Stimulated activated naive CD8-positive, alpha-beta T cell treated with anti-CD3 and anti-CD28 coated beads, Interleukin-15, Interleukin-2, amounts not matched to agents 100 U/mL and 50 U/mL, for 24 hours (primary cell): ENCODE data around the gene FKRP.
"Not testable (repeated sequence)": the region's sequence is repeated elsewhere in the genome, so short reads cannot be mapped to it uniquely, and the experiment has no call there.

Experiments used
- ATAC-seq: fragments of 150-1000 bp; cut with Tn5 transposase; one replicate; pipeline ENCODE4 v1.10.0; 2021
- DNase-seq: peaks from one replicate; pipeline ENCODE4 v3.0.0; 2021

The FKRP gene, protein sequence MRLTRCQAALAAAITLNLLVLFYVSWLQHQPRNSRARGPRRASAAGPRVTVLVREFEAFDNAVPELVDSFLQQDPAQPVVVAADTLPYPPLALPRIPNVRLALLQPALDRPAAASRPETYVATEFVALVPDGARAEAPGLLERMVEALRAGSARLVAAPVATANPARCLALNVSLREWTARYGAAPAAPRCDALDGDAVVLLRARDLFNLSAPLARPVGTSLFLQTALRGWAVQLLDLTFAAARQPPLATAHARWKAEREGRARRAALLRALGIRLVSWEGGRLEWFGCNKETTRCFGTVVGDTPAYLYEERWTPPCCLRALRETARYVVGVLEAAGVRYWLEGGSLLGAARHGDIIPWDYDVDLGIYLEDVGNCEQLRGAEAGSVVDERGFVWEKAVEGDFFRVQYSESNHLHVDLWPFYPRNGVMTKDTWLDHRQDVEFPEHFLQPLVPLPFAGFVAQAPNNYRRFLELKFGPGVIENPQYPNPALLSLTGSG

DNA sequence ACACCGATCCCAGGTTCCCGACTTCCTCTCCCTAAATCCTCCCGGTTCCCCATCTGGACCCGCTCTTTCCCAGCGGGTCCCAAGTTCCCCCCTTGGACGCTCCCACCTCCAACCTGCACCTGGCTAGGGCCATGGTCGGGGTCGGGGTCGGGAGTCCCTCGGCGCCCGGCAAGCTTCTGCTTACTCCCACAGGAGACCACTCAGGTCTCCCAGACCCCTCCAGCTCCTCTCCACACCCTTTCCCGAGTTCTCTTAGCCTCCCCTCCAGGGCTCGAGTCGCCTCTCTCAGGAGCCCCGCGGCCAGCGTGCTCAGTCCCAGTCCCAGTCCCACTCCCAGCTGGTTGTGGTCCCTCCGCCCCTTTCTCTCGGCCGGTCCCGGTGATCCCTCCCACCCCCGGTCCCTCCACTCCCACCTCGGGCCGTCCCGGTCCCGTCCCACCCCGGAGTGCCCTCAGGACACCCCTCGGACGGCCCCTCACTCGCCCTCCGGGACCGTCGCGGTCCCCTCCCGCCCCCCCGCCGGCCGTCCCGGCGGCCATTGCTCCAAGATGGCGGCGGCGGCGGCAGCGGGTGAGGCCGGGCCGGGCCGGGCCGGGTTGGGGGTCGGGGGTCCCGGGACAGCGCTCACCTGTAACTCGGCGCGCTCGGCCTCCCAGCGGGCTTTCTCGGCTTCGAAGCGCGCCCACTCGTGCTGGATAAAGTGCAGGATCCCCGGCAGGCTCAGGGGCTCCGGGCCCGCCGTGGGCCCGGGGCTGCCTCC lies at the start of gene FKRP:
Gene FKRP (plus strand): TSS at position 537 of the 760 bp plus-strand sequence. CDS start 9,394 bp downstream, outside the sequence.
- peak; percentile 55 for ATAC-seq
- peak; percentile 57 for DNase-seq

DNA sequence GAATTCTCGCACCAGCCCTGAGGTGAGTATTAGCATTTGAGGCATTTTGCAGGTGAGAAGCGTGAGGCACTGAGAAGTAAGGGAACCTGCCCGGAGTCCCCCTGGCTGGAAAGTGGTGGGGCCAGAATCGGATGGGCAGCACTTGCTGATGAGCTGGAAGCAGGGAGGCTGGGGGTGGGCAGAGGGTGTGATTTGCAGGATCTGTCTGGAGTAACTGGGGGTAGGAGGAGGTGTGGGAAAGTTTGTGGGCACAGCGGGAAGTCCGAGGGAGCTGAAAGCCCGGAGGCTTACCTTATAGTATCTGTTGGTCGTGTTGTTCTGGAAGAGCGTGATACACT lies 49.0 kb upstream of the FKRP start:
- DNase-seq (no peak), ATAC-seq (no peak)

DNA sequence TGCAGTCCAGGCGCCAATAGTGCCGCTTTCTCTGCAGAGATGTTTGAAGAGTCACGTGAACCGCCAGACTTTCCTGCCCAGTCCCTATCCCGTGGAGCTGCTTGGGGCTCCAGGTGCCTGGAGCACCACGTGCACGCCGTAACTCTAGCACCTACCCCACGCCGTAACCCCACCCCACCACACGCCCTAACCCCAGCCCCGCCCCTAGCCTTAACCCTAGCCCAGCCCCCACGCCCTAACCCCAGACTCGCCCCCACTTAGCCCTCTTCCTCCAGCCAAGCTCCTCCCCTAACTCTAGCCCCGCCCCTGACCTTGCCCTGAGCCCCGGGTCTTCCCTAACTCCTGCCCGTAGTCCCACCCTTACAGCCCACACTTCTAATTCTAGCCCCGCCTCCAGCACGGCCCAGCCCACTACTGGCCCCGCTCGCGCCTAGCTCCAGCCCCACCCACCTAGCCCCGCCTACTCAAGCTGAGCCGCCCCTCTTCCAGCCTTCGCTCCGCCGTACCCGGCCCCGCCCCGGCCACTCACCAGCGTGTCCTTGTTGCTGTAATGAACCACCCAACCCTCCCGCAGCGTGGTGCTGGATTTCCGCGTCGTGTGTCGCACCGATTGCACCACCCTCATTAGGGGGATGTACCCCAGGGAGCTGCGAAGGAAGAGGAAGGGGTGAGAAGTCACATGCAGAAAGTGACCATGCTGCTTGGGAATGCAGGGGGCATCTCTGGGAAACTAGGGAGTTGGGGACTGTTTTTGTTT lies 48.5 kb upstream of the FKRP start:
- ATAC-seq = peak; percentile 68
- DNase-seq = peak; percentile 44

DNA sequence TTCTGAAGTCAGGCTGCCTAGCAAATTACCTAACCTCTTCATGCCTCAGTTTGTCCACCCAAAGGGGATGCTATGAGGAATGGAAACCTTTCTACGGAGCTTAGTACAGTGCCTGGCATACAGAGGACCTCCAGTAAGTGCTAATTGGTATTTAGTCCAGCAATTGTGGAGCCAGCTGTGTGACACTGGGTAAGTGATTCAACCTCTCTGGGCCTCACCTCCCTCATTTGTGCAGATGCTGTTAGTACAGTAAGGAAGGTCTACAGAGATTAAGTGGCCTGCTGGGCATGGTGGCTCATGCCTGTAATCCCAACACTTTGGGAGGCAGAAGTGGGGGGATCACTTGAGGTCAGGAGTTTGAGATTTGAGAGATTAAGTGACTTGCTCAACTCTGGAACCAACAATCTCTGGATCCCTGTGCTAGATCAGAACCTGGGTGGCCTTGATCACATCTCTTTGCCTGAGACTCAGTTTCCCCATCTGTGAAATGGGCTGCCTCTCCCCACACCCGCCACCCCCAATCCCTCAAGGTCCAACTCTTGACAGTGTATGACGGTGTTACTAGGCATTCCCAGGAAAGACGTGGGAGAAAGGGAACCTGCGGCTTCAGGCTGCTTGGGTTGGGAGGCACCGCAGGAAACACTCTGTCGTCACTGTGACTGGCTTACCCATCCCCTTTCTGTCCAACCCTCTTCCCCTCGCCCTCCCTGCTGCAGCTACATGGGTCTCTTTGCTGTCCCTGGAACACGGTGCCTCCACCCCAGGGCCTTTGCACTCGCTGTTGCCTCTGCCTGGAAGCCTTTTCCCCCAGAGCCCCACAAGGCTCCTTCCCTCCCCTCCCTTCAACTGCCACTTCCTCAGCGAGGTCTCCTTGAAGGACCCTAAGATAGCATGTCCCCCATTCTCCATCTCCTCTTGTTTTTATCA lies 47.2 kb upstream of the FKRP start:
- DNase-seq (no peak), ATAC-seq (no peak)

DNA sequence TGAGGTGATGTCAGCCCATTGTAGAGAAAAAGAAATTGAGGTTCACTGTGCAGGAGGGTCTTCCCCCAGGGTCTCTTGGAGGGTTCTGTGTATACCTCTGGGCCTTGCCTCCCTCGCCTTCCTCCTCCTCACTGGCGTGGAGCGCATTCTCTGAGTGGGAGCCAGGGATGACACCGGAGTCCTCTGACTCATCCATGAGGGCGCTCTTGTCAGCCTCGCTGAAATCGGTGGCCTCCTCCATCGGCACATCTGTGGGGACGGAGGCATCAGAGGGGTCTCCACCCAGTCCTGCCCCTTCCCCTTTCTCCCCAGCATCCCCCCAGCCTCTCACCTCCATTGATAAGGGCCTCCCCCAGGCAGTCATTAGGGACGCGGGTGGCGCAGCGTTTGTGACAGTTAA lies 45.2 kb upstream of the FKRP start:
- DNase-seq (no peak), ATAC-seq (no peak)

DNA sequence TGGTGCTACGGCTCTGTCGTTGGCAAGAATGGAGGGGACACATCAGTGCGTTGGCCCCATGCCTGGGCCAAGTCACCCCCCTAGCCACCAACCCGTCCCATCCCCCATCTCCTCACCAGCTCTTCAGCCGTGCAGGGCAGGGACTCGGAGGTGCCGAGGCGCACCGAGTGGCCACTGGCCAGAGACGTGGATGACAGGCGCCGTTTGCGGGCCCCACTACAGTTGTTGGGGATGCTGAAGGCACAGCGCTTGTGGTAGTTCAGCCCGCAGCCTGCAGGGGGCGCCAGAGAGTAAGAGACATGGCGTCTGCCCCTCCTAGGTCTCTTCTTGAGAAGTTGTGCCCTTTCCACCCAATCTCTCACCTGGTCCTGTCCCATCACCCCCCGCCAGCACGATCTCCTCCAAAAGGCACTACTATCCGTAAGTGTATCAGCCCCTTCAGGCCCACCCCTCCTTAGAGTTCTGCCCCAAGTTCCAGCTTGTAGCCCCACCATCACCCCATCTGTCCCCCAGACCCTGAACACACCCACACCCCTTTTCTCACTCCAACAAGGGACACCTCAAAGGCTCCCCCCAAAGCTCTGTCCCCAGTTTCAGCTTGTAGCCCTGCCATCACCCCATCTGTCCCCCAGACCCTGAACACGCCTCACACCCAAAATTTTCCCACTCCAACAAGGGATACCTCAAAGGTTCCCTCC lies 41.3 kb upstream of the FKRP start:
- ATAC-seq (peak; percentile 86), DNase-seq (peak; percentile 94)

DNA sequence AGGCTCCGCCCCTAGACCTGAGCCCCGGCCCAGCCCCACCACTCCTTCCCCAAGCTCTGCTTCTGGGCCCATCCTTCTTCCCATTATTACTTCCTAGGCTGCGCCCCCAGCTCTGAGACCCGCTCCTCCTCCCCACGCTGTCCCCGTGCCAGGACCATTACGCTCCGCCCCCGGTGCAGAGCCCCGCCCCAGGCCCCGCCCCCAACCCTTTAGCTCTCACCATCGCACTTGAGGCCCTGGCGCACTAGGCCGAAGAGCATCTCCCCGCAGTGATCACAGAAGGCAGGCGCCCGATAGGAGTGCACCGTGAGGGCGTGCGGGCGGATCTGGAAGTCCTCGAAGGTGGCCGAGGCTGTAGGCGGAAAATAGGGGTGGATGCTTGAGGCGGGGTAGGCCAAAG lies 35.2 kb upstream of the FKRP start:
- DNase-seq (no peak), ATAC-seq (no peak)

DNA sequence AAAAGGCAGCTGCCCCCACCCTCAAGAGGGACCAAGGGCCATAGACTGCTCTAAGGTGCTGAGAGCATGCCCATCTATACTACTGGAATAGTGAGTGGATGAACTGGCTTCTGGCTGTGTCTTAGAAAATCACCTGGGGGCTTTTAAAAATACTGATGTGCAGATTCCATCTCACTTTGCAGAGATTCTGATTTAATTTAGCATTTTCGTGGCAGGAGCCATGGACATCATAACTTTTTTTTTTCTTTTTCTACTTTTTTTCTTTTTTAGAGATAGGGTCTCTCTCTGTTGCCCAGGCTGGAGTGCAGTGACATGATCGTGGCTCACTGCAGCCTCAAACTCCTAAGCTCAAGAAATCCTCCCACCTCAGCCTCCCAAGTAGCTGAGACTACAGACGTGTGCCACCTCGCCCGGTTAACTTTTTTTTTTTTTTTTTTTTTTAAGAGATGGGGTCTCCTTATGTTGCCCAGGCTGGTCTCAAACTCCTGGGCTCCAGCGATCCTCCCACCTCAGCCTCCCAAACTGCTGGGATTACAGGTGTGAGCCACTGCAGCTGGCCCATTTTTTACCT lies 33.0 kb upstream of the FKRP start:
- not testable (repeated sequence) for DNase-seq

DNA sequence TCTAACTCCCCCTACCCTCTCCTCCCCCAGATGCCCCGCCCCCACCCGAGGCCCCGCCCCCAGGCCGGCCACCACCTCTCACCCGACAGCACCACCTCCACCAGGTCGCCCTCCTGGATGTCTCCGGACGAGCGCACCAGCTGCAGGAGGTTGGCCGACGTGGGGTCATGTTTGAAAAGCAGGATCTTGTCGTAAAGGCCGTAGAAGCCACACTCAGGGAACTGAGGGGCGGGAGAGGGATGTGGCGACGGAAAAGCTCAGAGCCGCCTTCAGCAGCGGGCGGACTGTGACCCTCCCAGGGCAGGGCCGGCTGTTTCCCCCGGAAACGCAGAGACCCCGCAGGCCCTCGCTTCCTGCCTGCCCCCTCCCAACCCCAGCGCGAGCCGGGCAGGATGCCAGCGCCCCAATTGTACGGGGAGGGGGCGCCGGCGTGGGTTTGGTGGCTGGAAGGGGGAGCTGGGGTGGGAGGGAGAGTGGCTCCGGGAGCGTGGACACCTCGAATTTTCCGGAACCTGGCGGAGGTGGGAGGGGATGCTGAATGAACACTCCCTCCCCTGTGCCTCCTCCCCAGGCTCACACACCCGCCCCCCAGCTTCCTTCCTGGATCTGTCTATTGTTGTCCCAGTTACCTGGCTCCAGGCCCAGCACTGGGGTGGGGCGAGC lies 31.9 kb upstream of the FKRP start:
- ATAC-seq (peak; percentile 35), DNase-seq (peak; percentile 72)

More for the DNA sequence above, 33.0 kb upstream of the FKRP start:
- not testable (repeated sequence) for ATAC-seq

DNA sequence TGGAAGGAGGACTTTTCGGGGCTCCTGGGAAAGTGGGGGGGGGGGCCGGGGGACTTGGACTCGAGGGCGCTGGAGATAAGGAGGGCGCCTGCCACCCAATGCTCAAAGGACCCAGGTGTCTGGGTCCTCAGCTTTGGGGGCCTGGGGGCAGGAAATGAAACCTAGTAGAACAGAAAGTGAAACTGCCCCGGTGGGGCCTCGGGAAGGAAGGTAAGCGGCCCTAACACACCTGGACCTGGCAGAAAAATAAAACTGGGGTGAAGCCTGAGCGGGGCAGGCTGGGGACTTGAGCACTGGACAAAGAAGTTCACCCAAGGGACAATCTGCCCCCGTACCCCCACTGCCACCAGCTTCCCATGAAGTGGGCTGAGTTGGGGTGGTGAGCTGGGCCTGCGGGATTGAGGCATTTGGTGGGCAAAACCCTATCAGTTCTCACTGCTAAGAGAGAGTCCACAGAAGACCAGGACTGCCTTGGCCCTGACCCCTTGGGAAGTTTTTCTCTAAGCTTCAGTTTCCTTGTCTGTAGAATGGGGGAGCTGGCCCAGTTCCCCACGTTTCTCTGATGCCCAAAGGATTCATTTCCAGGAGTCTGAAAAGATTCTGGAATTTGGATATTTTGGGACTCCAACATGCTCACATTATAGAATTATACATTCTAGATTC lies 31.3 kb upstream of the FKRP start:
- ATAC-seq (peak; percentile 21), DNase-seq (peak; percentile 62)

DNA sequence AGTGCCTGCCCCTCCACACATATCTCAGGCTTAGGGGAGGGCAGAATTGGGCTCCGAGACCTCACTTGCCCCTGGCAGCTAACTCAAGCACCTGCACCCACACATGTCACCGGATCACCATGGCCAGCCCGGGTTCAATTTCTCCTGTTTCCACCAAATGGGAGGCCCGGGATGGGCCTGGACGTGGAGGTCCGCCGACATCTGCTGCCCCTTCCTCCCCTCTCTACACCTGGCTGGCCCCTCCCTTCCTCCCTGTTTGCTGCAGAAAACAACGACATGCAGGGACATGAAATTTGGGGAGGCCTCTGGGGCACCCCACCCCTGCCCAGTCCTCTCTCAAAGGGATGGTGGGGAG lies 30.3 kb upstream of the FKRP start:
- DNase-seq (no peak), ATAC-seq (no peak)

DNA sequence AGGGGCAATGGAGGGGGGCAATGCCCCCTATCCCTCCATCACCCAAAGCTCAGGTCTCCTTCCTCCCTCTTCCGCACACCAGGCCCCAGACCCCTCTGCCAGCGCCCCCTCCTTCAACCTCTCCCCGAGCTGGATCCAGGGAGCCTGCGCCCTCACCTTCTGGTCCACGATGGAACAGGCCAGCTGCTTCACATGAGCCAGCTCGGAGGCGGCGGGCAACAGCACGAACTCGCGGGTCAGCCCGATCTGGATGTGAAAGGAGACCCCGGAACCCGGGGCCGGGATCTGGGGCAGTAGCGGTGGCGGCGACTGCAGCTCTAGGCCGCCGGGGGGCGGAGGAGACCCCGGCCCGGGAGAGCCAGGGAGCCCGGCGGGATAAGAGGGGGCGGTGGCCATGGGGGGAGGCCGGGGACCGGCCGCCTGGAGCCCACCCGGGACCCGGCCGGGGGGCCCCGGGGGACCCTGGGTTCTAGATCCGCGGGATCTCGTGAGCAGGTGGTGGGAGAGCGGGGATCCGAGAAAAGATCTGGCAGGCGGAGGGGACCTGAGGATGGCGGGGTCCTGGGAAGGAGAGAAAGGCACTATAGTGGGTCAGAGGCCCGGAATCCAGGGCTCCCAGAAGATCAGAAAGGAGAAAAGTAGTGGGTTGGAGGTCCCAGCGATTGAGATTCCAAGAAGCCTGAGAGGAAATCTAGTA lies 29.7 kb upstream of the FKRP start:
- peak; percentile 36 for DNase-seq

DNA sequence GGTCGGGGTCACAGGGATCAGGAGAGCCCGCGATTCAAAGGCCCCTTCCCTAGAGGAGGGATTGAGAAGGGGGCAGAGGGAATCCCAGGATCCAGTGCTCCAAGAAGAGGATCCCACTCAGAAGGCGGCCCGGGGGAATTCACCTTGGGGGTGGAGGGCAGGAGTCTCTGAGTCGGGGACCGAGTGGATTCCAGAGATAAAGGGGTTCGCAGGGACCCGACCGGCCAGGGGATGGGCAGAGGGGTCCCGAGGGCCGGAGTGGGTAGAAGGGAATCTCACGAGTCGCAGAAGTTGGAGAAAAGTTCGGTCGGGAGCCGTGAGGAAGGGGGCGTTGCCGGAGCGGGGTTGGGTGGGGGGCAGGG lies 29.2 kb upstream of the FKRP start:
- ATAC-seq = no peak
- peak; percentile 29 for DNase-seq

More for the DNA sequence above, 29.7 kb upstream of the FKRP start:
- ATAC-seq = no peak

DNA sequence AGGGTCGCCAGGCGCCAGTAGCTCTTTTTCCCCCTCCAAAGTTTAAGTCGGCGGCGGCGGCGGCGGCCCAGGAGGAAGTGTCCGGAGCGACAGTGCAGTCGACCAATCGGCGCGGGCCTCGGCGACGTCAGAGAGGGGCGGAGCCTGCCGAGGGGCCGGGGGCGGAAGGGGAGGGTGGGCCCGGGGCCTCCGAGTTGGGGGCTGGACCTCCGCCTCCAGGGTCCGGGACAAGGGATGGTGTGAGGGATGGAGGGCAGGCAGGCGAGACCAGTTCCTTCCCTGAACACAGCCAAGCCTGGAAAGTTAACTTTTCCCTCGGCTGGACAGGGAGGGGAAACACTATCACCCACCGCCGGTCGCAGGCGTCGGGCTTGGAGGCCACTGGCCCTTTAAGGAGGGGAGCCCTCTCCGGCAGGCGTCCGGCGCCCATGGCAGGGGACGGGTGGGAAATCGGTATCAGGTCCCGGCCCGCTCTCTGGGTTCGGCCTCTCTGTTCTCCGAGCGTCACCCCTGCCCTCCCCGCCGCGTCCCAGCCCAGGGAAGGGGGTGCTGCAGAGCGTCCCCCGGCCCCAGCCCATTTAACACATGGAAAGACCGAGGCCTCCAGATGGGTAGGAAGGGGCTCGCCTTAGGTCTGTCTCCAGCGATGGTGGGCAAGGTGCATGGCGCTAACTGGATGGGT lies 28.7 kb upstream of the FKRP start, which contains the start of gene PRKD2:
Gene PRKD2 (minus strand): TSS at position 81 of the 682 bp plus-strand sequence. CDS start 744 bp downstream, outside the sequence.
- peak; percentile 97 for DNase-seq
- ATAC-seq = peak; percentile 57

DNA sequence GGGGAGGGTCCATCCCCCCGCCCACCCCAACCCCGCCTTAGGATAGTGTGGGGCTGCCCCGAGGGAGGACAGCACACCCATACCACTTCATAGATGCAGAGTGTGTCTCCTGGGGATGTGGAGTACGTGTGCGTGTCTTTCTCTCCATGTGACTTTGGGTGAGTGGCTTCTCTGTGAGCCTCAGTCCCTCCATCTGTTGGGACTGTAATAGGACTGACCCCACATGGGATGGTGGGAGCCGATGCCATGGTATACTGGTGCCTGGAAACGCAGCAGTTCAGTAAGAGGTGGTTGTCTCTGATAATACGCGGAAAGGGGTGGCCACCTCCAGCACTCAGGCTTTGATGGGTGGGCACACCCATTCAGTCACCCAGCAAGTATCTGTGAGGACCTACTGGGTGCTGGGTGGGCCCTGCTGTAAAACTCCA lies 28.1 kb upstream of the FKRP start:
- DNase-seq = peak; percentile 39
- ATAC-seq = peak; percentile 24

DNA sequence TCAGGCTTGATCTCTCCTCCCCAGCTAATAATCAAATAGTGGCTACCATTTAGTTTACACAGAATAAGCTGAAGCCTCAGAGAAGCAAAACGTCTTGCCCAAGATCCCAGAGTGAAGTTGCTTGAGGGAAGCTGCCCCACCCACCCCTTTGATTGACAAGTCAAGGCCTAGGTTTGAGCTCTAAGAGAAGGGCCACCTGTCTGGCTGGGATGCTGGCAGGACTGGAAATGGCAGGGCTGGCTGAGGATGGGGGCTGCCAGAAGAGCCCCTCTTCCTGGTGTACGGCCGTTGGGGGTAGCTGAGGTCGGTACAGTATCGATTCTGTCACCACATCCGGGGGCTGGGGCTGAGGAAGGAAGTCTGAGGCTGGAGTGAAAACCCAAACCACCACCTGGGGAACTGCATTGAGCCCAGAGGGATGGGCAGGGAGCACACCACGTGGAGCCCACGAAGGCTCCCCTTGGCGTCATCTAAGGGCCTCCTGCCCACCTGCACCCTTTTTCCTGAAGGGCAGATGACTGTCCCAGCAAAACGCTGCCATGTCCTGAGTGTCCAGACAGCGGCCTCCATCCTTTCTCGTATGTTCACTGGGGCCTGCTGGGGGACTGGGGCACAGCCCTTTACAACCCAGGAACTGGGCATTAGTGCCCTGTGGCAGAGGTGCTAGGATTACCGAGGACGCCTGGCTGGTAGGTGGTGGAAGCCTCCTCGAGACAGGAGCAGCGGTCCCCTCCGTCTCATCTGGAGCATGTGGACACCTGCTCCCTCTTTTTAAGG lies 27.5 kb upstream of the FKRP start:
- DNase-seq (peak; percentile 73), ATAC-seq (peak; percentile 40)

DNA sequence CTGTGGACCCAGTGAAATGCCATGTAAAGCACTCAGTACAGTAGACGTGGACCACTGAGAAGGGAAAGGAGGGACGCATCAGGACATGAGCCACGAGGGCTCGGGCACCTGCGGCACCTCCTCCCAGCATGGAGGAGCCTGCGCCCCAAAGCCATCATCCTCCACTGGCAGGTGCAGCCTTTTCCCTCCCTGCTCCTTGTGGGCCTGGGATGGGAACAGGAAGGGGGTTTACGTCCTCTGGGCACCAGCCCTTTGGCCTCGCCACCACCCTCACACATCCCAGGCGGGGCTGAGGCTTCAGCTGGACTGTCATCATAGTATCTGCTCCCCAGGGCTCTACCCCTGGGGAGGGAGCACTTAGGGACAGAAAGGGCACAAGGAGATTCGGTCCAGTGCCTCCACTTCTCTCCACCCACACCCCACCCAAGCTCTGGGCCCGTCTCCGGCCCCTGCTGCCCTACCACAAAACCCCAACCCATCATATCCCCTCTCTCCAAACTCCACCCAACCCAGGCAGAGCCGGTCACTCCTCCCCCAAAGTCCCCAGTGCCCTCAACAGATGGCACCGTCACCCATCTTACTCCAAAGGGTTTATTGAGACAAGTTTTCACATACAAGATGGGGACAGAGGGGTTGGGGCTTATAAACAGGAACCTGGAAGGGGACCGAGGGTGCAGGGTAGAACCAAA lies 26.8 kb upstream of the FKRP start:
- DNase-seq = peak; percentile 23
- ATAC-seq = no peak
